Activated naive CD8-positive, alpha-beta T cell treated with anti-CD3 and anti-CD28 coated beads, Interleukin-2, amount 50 U/mL, for 16 hours (primary cell): ENCODE data around the gene TRIM29.
"Not testable (repeated sequence)": the region's sequence is repeated elsewhere in the genome, so short reads cannot be mapped to it uniquely, and the experiment has no call there.

Experiments used
- DNase-seq: peaks from one replicate; pipeline ENCODE4 v3.0.0-alpha.2; 2020; ENCODE audit warnings: low read depth, low spot score

The TRIM29 gene, protein sequence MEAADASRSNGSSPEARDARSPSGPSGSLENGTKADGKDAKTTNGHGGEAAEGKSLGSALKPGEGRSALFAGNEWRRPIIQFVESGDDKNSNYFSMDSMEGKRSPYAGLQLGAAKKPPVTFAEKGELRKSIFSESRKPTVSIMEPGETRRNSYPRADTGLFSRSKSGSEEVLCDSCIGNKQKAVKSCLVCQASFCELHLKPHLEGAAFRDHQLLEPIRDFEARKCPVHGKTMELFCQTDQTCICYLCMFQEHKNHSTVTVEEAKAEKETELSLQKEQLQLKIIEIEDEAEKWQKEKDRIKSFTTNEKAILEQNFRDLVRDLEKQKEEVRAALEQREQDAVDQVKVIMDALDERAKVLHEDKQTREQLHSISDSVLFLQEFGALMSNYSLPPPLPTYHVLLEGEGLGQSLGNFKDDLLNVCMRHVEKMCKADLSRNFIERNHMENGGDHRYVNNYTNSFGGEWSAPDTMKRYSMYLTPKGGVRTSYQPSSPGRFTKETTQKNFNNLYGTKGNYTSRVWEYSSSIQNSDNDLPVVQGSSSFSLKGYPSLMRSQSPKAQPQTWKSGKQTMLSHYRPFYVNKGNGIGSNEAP

DNA sequence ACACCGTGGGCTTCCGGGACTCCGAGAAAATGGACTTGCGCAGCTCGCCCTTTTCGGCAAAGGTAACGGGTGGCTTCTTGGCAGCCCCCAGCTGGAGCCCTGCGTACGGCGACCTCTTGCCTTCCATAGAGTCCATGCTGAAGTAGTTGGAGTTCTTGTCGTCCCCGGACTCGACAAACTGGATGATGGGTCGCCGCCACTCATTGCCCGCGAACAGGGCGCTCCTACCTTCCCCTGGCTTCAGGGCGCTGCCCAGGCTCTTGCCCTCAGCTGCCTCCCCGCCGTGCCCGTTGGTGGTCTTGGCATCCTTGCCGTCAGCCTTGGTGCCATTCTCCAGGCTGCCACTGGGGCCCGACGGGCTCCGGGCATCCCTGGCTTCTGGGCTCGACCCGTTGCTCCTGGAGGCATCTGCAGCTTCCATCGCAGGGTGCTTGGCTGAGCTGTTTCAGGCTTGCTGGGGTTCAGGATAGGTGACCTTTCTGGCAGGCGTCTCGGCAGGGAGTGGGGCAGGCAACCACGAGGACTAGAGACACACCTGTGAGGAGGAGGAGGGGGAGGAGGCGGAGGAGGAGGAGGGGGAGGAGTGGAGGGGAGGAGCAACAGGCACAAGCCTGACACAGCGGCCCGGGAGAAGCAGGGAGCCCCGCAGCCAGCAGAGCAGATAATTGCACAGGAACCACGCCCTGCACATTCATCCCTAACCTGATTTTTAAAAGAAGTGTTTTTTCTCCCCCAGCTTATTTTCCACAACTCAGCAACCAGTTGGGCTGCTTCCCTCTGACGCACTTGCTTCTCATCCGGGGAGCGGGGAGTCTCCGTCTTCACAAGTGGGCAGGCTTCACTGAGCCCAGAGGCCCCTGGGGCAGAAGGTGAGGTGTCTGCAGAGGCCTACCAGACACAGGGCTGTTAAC, at the start of gene TRIM29:
Gene TRIM29, minus strand, starts transcription at position 503 of the 911 bp plus-strand sequence. Its CDS starts 82 bp downstream, at position 421.
- no peak for DNase-seq

DNA sequence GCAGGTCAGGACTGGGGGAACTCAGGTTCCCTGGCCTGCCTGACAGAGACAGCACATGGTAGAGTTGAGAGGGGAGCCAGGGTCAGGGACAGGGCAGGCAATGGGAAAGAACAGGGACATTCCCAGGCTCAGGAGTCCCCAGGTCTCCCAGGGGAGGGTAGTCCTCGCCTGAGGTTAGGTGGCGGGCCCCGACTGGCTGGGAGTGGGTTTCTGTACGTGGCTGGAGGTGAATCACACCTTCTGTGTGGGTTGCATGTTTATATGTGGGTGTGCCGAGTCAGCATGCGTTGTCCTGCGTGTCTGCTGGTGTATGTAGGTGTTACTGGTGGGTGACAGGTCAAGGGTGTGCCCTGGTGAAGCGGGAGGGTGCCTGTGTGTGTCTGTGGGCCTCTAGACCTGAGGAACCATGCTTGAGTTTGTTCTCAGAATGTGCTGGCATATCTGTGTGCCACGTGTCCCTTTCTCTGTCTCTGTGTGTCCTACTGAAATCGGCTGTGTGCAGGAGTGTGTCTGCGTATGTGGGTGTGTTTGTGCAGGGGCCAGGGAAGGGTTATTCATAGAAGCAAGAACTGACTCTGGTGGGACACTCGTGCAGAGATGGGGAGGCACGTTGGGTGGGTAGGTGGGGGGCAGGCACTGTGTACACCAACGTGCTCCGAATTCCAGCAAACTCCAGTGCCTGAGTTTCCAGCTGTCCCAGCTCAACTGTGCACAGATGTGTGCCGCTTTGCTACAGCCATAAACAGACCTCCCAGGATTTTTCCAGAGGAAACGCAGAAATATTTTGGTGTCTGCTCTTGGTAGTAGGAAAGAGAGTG, 49.1 kb upstream of the TRIM29 start:
- no peak for DNase-seq

DNA sequence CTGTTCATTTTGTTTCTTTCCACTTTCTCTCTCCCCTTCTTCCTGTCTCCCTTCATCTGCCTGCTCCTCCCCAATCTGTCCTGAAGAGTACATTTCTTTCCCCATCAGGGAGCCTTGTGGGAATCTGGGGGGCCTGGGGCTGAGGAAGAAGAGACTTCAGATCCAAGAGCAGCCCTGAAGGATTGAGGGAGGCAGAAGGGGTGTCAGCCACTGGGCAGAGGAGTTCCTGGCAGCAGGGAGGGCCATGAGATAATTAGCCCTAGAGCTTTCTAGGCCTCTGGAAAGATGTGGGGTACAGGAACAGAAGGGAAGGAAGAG, 48.5 kb upstream of the TRIM29 start:
- DNase-seq, result no peak

DNA sequence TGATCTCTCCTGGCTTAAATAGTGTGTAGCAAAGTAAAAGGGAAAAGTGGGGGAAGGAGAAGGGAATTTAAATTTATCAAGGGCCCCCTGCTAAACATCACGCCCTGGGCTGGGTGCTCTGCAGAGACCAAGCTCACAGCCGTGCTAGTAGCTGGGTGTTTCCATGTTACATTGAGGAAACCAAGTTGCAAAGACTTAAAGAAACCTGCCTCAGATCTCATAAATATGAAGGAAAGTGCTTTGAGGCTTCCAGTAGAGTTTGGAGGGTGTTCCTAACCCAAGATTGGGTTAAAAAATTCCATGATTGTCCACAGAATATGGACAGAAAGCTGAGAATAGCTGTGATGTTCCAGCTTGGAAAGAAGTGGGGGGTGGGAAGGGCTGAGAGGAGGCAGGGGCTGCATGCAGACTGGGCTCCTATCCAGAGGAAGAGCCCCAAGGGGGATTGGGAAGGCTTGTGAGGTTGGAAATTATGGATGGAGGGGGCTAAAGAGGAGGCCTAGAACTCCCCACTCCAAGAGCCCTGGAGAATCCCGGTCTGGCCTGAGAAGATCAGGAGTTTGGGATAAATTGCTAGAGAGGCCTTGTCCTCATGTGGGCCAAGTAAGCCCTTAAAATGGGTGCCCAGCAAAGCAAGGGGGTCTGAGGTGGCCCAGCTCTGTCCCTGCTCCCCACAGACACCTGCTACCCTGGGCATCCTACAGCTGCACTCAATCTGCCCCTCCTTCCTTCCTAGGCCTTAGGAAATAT, 48.0 kb upstream of the TRIM29 start:
- no peak for DNase-seq

DNA sequence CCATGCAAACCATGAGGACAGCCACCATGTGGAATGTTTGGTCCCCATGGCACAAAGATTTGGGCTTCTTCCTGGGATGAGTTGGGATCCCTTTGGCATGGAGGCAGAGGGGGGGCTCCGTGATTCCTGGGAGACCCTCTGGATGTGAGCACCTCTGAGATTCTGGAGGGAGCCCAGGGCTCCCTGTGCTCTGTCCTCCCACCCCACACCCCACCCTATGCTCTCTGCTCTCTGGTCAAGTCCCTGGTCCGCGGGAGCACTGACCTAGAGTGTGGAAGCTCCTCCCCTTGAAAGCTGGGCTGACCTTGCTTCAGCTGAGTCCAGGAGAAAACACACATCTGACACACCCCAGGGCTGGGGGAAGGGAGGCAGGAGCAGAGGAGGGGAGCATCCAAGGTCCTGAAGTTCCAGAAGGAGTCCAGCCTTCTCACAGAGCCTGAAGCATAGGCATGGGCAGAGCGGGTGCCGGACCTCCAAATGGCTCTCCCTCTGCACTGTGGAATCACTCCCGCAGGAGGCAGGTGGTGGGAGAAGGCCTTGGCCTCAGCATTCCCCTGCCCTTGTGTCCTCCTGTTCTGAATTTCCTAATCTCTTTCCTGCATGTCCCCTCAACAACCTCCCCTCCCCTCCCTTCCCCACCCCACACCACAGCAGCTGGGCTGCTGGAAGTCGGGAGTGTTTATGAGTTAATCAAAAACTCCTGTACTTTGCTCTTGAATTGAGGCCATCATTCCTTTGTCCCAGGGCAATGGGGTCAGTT, 47.2 kb upstream of the TRIM29 start:
- no peak for DNase-seq

DNA sequence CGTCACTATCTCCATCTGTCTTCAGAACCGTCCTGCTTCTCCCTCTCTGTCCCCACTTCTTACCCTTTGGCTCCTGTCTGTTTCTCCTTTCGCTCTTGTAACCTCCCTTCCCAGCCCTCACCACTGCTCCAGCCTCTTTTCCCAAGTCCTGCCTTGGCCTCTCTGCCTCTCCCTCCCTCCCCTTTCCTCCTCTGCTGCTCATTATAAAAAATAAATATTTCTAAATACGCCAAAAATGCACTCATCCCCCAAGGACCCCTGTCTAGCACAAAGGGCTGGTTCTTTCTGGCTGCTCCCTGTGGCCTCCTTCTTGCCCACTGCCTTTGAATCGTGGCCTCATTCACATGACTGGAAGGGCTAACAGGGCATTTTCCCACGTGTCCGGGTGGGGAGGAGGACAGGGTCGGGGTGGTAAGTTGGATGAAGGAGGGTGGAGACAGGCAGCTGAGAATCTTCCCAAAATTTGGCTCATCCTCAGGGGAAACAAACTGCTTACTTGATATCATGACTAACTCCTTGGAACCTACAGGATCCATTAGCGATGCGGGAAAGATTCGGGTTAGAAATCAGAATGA, 46.5 kb upstream of the TRIM29 start:
- DNase-seq, result no peak

DNA sequence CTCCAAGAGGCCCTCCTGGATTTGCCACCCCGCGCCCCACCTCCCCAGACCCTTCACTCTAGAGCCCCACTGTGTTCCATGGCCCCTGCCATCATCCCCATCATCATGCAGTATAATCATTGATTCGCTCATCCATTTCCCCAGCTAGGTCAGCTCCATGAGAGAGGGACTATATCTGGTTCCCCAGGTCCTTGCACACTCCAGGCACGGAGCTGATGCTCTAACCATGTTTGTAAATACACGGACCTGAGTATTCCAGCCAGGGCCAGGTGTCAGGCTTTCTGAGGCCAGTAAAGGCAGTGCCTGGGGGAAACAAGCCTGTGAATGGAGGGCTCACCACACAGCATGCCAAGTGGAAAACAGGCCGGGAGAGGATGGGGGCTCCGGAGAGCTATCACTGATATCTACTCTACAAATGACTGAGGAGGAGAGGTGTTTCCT, 45.8 kb upstream of the TRIM29 start:
- no peak for DNase-seq

DNA sequence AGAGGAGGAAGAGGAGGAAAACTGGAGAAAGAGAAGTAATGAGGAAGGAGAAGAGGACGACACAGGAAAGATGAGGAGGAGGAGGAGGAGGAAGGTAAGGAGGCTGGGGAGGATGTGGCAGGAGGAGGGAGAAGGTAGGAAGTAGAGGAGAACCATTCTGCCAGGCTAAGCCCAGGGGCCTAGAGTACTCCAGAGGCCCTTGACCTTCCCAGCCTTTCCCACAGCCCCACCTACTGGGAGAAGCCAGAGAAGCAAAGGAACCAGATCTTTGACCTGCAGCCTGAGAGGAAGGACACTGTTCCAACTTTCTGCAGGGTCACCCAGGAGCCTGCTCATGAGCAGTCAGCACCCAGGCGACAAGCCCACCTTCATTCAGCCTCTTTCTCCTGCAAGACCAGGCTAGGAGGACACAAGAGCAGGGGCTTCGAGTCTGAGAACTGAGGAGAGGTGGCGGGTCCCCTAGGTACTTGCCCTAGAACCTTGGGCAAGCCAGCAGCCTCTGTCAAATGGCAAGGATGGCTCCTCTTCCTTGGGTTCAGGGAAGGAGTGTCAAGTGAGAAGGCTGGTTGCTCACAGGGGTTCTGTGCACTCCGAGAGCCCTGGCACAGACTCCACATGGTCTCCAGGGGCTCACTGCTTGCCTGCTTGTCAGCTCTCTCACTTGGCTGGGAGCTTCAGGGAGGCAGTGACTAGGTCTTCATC, 45.0 kb upstream of the TRIM29 start:
- DNase-seq, result no peak

DNA sequence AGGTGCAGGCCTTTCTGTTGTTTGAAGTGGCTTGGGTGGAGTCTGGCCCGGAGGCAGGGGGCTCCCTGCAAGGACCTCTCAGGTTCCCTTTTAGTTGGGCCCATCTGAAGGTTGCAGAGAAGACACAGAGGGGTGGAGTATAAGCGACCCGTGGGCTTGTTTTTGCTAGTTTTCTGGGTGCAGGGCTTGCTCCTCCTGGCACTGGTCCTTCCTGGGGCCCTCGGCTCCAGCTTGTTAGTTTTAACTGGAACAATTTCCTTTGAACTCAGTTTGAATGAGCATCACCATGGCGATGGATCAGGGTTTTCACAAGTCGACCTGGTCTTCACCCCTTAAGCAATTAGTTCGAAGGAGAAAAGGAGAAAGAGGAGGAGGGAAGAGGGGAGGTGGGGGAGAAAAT, 44.5 kb upstream of the TRIM29 start:
- DNase-seq, result no peak

DNA sequence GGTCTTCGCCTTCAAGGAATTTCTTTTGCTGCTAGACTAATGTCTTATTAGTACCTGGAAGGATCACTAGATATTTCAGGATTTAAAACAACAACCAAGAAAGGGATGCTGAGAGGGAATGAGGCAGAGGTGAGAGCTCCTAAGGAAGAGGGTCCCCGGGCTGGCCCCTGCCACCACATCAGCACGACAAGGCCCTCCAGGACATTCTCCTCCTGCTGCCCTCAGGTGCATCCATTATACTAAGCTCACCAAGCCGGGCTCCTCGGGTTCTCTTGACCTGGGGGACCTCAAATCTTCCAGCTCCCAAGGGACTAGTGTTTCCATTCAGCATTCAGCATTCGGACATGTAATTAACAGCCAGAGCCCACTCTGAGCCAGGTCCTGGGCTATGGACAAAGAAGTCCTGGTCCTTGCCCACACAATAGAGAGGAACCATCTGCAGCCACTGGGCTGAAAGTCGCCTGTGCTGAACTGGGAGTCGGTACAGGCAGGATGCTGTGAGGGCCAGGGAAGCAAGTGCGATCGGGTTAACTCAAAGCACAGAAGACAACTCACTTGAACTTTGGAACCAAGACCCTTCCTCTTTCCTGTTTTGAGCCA, 43.6 kb upstream of the TRIM29 start:
- no peak for DNase-seq

DNA sequence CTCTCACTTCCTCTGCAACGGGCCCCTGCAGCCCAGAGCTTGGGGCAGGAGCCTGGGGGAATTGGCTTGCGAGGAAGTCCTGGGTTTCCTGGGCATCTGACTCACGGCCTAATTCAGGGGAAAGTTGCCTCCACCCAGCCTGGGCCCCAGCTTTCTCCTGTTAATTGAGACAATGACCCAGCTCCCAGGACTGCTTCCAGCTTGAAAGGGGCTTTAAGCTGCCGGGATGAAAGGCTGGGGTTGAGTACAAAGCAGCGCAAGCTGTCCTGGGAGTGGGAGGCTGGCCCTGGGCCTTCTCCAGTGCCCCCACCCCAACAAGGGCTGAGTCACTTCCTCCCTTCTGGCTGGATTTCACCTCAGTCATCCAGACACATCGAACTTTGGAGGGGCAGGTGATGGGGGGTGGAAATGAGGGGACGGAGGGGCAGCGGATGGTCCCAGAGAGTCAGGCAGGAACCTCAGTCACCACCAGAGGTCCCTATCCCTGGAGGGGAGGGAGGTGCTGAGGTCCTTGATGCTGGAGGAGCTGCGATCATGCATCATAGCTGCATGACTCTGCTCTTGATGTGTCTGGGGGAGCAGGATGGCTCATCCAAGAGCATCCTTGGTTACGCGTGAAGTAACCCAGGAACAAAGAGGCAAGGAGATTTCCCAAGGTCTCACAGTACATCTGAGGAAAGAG, 42.8 kb upstream of the TRIM29 start:
- DNase-seq, result no peak

DNA sequence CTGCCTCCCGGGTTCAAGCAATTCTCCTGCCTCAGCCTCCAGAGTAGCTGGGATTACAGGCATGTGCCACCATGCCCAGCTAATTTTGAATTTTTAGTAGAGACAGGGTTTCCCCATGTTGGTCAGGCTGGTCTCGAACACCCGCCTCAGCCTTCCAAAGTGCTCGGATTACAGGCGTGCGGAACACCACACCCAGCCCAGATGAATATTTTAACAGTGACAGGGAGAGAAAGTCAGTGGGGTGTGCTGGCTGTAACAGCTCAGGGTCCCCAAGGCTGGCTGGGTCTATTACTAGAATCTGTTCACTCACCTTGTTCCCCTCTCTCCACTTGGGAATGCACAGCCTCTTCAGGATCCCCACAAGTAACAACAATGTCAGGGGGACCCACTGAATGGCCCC, 42.1 kb upstream of the TRIM29 start:
- DNase-seq, result not testable (repeated sequence)

DNA sequence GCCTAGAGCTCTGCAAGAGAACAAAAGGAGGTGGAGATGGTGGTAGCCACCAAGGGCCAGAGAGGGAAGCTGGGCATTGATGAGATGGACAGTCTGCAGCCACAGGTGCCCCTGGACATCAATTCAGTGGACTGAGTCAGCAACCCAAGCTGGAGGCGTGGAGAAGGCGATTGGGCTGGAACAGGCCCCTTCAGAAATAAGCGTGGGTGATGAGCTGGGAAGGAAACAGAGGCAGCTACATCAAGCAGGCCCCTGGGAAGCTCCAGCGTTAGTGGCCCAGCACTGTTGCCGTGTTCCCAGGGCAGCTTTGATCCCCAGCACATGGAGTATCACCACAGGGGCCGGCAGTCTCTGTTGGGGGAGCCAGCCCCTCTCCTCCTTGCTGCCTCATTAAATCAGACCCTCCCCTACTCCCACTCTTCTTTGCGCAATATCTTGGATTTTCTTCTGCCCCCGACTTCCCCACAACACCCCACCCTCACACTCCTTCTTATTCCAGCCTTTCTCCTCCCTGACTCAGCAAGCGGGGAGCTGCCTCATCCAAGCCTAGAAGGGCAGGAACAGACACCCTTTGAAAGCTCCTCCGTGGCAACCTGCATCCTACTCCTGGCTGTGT, 41.3 kb upstream of the TRIM29 start:
- no peak for DNase-seq

DNA sequence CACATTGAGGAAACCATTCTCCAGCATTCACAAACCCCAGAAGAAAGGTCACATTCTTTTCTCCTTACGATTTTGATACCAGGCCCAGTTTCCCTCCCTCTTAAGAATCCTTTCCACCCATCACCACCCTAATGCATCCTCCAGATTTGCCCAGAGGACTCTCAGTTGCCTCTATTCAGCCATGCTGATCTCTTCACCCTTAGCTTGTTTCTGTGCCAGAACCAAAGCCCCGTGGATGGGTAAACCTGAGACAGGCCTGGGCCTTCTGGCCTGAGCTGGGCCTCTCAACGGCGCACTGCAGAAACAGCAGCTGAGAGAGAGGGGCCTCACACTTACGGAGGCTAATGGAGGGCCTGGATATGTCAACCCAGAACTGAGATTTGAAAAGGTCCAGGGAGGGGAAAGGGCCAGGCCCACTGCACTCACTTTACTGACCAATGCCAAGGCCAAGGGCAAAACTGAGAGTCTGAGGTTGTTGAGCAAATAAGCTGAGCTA, 40.7 kb upstream of the TRIM29 start:
- no peak for DNase-seq

DNA sequence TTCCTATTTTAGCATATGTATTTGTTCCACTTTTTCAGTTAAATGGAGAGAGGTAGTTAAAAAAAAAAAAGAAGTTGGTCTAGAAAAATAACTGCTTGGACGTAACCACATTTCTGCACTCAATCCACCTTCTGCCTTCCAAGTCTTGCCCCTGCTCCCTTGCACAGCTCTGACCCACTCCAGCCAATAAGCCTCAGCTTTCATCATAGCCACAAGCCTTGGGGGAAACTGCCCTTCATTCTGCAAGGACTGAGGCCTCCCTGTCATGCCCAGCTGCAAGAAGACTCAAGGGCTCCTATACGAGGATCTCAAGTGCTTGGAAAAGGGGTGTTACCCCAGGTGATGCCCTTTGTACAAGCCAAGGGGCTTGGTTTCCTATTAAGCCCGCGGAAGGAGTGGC, 37.0 kb upstream of the TRIM29 start:
- no peak for DNase-seq

DNA sequence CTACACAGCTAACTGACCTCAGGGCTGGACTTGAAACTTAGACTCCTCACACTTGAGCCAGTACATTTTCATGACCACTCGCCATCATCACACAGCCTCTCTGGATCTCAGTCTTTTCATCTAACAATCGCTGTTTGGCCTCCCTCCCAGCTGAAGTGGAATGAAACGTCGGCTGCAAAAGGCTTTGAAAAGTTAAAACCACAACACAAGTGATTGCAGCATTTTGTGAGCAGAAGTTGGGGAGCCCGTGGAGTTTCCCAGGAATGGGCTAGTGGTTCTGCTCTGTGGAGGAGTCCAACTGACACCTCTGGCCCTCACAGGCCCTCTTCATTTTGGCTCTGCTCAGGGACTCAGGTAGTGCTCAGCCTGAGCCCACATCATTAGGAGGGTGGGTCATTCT, 35.9 kb upstream of the TRIM29 start:
- no peak for DNase-seq

DNA sequence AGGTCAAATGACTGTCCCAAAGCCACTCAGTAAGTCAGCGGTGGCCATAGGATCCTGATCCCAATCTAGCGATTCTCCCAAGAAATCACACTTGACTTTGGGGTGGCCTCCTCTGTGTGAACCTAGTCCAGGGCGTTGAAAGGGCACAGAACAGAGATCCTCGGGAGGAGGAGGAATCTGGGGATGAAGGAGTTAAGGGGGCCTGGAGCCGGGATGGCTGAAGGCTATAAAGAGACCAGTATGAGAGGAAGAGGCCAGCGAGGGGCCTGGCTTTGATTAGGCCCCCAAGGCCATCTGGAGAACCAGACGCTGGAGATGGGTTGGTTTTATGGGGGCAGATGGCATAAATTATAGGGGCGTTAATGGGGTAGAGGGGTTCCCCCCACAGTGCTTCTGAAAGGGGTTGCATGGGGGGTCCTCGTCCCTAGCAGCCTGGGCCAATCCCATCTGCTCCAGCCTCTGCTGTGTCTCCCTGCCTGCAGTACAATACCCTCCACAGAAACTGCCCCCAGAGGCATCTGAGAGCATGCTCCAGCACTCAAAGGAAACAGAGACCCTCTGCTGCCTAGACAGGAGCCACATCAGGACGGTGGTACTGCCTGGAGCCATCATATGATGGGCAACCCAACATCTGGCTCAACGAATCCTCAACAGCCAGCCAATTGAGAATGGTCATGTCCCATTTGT, 35.2 kb upstream of the TRIM29 start:
- DNase-seq, result no peak
